Measurements from ENCODE around the gene ONECUT3.

DNA sequence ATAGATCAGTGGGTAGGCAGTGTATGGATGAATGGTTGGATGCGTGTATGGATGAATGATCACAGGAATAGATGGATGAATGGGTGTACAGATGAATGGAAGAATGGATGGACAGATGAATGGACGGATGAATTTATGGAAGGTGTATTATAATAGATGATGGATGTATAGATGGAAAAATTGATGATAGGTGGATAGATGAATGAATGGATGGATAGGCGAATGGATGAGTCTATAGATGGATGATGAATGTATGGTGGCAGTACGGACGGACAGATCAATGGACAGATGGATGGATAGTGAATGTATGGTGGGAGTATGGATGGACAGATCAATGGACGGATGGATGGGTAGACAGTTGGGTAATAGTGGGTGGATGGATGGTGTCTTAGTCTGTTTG lies 49.0 kb upstream of the ONECUT3 start:
- no peak for TF ChIP-seq POLR2A (IDR thresholded peaks at IDR 0.05)
- TF ChIP-seq, protein P1, sequence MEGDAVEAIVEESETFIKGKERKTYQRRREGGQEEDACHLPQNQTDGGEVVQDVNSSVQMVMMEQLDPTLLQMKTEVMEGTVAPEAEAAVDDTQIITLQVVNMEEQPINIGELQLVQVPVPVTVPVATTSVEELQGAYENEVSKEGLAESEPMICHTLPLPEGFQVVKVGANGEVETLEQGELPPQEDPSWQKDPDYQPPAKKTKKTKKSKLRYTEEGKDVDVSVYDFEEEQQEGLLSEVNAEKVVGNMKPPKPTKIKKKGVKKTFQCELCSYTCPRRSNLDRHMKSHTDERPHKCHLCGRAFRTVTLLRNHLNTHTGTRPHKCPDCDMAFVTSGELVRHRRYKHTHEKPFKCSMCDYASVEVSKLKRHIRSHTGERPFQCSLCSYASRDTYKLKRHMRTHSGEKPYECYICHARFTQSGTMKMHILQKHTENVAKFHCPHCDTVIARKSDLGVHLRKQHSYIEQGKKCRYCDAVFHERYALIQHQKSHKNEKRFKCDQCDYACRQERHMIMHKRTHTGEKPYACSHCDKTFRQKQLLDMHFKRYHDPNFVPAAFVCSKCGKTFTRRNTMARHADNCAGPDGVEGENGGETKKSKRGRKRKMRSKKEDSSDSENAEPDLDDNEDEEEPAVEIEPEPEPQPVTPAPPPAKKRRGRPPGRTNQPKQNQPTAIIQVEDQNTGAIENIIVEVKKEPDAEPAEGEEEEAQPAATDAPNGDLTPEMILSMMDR (IDR thresholded peaks at IDR 0.05): no peak
